Activated CD4-positive, alpha-beta T cell treated with anti-CD3 and anti-CD28 coated beads, Interleukin-2, amount 10 ng/mL, durations not matched to agents 7 days and 5 days (primary cell): ENCODE data around the gene TAS1R3. TPM values are rescaled to one million over a fixed set of nuclear protein-coding genes. Genes with fewer than 3 reads are reported as not detected.

Experiments
- CTCF ChIA-PET: fragments of 350-600 bp; sonication (Branson Sonifier 250); formaldehyde crosslinking; loops from one replicate; lab custom pipeline; 2021; ENCODE audit warnings: antibody characterized with exemption; lab: Charles Lee
- POLR2A ChIA-PET: fragments of 350-600 bp; sonication (Branson Sonifier 250); formaldehyde crosslinking; loops from one replicate; lab custom pipeline; 2021; ENCODE audit warnings: antibody characterized with exemption; lab: Charles Lee
- DNase-seq: peaks from one replicate; pipeline ENCODE4 v3.0.0-alpha.2; 2020
- H3K27ac Mint-ChIP-seq: one replicate; pipeline ENCODE4 v1.8.0; 2021; ENCODE audit warnings: mild to moderate bottlenecking, moderate library complexity, mixed read lengths
- H3K27me3 Mint-ChIP-seq: one replicate; pipeline ENCODE4 v1.8.0; 2021; ENCODE audit warnings: mixed read lengths
- H3K36me3 Mint-ChIP-seq: one replicate; pipeline ENCODE4 v1.8.0; 2021; ENCODE audit warnings: low read depth, mixed read lengths
- H3K4me1 Mint-ChIP-seq: one replicate; pipeline ENCODE4 v1.8.0; 2021; ENCODE audit warnings: mixed read lengths
- H3K4me3 Mint-ChIP-seq: one replicate; pipeline ENCODE4 v1.8.0; 2021; ENCODE audit warnings: mild to moderate bottlenecking, moderate library complexity, mixed read lengths
- H3K9me3 Mint-ChIP-seq: one replicate; pipeline ENCODE4 v1.8.0; 2021; ENCODE audit warnings: mixed read lengths
- total RNA-seq, 2 experiments: library from RNA; stranded (reverse); gene quantifications; one replicate each; pipeline ENCODE4 v1.2.3, GENCODE V29; 2021

TAS1R3 gene
- 1 to 10 TPM; 3.1 to 3.7 TPM for total RNA-seq

DNA sequence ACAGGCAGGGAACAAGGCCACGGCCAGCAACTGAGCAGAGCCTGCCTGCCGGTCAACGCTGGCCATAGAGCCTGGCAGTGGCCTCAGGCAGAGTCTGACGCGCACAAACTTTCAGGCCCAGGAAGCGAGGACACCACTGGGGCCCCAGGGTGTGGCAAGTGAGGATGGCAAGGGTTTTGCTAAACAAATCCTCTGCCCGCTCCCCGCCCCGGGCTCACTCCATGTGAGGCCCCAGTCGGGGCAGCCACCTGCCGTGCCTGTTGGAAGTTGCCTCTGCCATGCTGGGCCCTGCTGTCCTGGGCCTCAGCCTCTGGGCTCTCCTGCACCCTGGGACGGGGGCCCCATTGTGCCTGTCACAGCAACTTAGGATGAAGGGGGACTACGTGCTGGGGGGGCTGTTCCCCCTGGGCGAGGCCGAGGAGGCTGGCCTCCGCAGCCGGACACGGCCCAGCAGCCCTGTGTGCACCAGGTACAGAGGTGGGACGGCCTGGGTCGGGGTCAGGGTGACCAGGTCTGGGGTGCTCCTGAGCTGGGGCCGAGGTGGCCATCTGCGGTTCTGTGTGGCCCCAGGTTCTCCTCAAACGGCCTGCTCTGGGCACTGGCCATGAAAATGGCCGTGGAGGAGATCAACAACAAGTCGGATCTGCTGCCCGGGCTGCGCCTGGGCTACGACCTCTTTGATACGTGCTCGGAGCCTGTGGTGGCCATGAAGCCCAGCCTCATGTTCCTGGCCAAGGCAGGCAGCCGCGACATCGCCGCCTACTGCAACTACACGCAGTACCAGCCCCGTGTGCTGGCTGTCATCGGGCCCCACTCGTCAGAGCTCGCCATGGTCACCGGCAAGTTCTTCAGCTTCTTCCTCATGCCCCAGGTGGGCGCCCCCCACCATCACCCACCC lies at the start of gene TAS1R3:
TSS of gene TAS1R3 (plus strand) at position 213 of the 898 bp plus-strand sequence. CDS start at position 279, 66 bp downstream.
- no peak within 1 kb of the TSS for H3K4me3 Mint-ChIP-seq
- H3K36me3 Mint-ChIP-seq = peaks cover under 1% of the 10 kb centered on the region
- no peaks in the 10 kb centered on the region for H3K9me3 Mint-ChIP-seq
- no peak within 1 kb of the TSS for H3K27ac Mint-ChIP-seq
- ChIA-PET CTCF (no interaction called here), POLR2A (no interaction called here)
- DNase-seq = no peak
- H3K4me1 Mint-ChIP-seq = peaks cover 5% of the 10 kb centered on the region
- H3K27me3 Mint-ChIP-seq = no peaks in the 10 kb centered on the region

DNA sequence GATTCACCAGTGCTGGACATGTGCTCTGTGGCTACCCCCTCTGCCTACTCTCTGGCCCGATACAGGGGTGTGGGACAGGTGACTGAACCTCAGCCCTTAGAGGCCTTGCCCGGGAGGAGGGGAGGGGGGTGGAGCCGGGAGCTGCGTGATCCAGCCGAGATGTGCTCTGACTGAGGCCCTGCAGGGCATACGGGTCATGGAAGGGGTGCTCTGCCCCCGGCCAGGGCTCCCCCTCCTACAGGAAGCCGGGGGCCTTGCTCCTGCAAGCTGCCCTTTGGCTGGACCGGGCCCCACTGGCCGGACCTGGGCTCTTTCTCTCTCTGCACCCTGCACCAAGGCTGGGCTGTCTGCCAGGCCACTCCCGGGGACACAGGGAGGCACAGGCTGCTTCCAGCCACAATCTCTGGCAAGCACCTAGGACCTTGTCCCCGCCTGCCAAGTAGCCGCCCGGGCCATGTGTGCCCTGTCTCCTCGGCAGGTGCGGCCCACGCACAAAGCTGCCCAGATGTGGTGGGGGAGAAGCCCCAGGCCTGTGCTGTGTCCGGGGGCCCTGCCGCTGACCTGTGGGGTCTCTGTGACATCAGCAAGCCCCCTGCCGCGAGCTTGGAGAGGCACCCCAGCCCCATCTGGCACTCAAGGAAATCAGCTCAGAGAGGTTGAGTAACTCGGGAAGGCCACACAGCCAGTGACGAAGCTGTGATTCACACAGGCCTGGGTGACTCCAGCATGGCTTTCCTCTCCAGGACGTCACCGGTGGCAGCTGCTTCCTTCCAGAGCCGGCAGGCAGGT lies 49.4 kb upstream of the TAS1R3 start:
- H3K27ac Mint-ChIP-seq = no peak overlapping the region
- H3K4me3 Mint-ChIP-seq = no peak overlapping the region
- H3K36me3 Mint-ChIP-seq = no peaks in the 10 kb centered on the region
- CTCF ChIA-PET = interaction anchor here (0.6 to 2.5 kb wide), 3 partner anchors 8 to 284 kb away, joined by 3 to 6 read pairs (median 4); partner anchors contain the start of gene UBE2J2
- no peaks in the 10 kb centered on the region for H3K27me3 Mint-ChIP-seq
- POLR2A ChIA-PET = no interaction called here
- no peak for DNase-seq
- H3K9me3 Mint-ChIP-seq = no peaks in the 10 kb centered on the region
- no peaks in the 10 kb centered on the region for H3K4me1 Mint-ChIP-seq

DNA sequence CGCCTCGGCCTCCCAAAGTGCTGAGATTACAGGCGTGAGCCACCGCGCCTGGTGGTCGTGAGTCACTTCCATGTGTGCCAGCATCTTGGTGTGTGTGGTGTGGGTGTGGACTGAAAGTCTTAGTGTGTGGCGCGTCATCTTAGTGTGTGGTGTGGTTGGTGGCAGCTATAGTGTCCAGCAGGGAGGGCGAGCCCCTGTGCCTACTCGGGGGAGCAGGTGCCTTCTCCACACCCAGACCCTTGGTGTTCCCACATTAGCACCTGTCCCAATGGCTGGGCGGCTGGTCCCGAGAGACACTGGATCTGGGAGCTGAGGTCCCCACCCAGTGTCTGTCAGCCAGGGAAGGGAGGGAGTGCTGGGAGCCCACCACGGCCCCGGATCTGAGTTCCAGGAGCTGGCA lies 48.1 kb upstream of the TAS1R3 start:
- Mint-ChIP-seq H3K4me3 (no peak overlapping the region), H3K4me1 (no peaks in the 10 kb centered on the region), H3K27ac (no peak overlapping the region), H3K27me3 (no peaks in the 10 kb centered on the region), H3K36me3 (no peaks in the 10 kb centered on the region), H3K9me3 (no peaks in the 10 kb centered on the region)
- POLR2A ChIA-PET = no interaction called here
- DNase-seq = no peak
- CTCF ChIA-PET = interaction anchor here (0.5 to 2.5 kb wide), 3 partner anchors 9 to 658 kb away, joined by 3 to 6 read pairs (median 4); partner anchors contain the start of gene UBE2J2

DNA sequence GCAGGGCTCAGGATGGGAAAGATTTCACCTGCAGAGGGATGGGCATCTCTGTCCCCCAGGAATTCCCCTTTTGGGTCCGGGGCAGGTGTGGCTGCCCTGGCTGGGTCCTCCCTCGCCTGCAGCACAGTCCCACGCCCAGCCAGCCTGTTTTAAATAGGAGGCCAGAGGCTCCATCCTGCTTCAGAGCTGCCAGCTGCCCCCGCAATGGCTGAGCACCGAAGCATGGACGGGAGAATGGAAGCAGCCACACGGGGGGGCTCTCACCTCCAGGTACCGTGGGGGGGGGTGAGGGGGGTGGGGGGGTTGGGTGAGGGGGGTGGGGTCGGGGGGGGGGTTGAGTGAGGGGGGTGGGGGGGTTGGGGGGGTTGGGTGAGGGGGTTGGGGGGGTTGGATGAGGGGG lies 47.3 kb upstream of the TAS1R3 start:
- H3K9me3 Mint-ChIP-seq = no peaks in the 10 kb centered on the region
- CTCF ChIA-PET = no interaction called here

DNA sequence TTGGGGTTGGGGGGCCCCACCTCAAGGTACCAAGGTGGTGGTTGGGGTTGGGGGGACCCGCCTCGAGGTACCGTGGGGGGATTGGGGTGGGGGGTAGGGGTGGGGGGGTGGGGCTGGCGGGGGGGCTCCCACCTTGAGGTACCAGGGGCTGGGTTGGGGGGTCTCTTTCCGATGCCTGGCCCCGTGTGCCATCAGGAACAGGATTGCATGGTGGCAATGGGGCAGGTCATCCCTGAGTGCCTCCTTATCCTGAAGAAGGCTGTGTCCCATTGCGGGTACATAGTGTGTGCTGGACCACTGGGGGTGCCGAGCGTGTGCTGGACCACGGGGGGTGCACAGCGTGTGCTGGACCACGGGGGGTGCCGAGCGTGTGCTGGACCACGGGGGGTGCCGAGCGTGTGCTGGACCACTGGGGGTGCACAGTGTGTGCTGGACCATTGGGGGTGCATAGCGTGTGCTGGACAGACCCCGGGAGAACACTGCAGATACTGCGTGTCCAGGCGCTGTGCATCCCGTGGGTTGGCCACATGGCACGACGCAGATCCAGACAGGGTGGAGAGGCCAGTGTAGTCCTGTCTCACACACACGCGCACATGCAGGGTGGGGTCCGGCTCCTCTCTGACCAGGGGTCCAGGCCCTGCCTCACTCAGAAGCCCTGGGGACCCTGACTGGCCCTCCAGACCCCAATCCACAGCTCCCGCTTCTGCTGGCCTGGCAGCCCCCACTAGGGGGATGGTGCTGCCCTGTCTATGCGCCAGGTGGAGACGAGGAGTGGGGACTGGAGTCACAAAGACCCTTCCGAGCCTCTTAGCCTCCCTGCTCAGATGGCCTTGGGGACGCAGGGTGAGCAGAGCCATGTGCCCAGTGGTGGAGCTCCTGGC lies 46.6 kb upstream of the TAS1R3 start:
- no peaks in the 10 kb centered on the region for H3K27me3 Mint-ChIP-seq
- H3K27ac Mint-ChIP-seq = no peak overlapping the region
- no peaks in the 10 kb centered on the region for H3K9me3 Mint-ChIP-seq
- CTCF ChIA-PET = interaction anchor here (1.4 kb wide), 1 partner anchor 161 kb away, joined by 3 read pairs; no protein-coding TSS in a partner anchor
- H3K36me3 Mint-ChIP-seq = no peaks in the 10 kb centered on the region
- POLR2A ChIA-PET = no interaction called here
- H3K4me3 Mint-ChIP-seq = no peak overlapping the region
- DNase-seq = no peak
- no peaks in the 10 kb centered on the region for H3K4me1 Mint-ChIP-seq

More for the DNA sequence above, 47.3 kb upstream of the TAS1R3 start:
- H3K27ac Mint-ChIP-seq = no peak overlapping the region
- no peak for DNase-seq
- POLR2A ChIA-PET = no interaction called here
- H3K27me3 Mint-ChIP-seq = no peaks in the 10 kb centered on the region
- H3K4me3 Mint-ChIP-seq = no peak overlapping the region
- H3K4me1 Mint-ChIP-seq = no peaks in the 10 kb centered on the region
- H3K36me3 Mint-ChIP-seq = no peaks in the 10 kb centered on the region

DNA sequence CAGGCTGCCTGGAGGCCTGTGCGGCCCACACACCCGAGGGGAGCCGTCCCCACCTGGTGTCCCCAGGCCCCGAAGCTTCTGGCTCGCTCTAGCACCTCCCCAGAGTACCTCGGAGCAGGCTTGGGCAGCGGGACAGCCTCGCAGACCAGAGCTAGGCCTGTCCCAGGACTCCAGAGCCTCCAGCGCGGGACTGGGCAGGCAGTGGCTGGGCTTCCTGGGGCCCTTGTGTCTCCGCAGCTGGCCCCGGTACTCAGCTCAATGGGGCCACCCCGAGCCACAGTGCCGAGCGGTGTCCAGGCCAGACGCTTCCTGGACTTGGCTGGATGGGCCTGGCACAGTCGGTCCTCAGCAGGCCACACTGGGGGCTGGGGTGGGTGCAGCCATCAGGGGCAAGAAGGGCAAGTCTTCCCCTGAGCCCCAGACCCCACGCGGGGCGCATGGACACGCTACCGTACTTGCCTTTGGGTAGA lies 45.9 kb upstream of the TAS1R3 start:
- ChIA-PET POLR2A (no interaction called here), CTCF (interaction anchor here (0.7 to 1.4 kb wide), 4 partner anchors 45 to 226 kb away, joined by 3 to 4 read pairs (median 3); no protein-coding TSS in a partner anchor)
- H3K27me3 Mint-ChIP-seq = no peaks in the 10 kb centered on the region
- no peaks in the 10 kb centered on the region for H3K4me1 Mint-ChIP-seq
- no peak overlapping the region for H3K4me3 Mint-ChIP-seq
- H3K36me3 Mint-ChIP-seq = no peaks in the 10 kb centered on the region
- H3K9me3 Mint-ChIP-seq = no peaks in the 10 kb centered on the region
- DNase-seq = no peak
- no peak overlapping the region for H3K27ac Mint-ChIP-seq

DNA sequence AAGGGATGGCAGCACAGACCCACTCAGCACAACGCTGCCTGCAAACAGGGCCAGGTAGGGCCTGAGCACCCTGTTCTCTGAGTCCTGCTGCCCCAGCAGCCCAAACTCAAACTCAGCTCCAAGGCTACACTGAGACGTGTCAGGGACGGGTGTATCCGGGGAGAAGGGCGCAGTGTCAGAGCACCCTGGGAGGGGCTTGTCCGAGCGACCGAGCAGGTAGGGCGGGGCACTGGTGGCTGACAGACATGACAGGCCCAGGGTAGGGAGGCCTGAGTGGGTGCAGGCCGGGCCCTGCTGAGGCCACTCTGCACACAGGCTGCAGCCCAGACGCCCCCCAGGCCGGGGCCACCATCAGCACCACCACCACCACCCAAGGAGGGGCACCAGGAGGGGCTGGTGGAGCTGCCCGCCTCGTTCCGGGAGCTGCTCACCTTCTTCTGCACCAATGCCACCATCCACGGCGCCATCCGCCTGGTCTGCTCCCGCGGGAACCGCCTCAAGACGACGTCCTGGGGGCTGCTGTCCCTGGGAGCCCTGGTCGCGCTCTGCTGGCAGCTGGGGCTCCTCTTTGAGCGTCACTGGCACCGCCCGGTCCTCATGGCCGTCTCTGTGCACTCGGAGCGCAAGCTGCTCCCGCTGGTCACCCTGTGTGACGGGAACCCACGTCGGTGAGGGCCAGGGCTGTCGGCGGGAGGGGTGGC lies 45.3 kb upstream of the TAS1R3 start:
- DNase-seq = no peak
- ChIA-PET POLR2A (no interaction called here), CTCF (interaction anchor here (0.7 to 1.4 kb wide), 4 partner anchors 46 to 227 kb away, joined by 3 to 4 read pairs (median 3); no protein-coding TSS in a partner anchor)
- H3K27me3 Mint-ChIP-seq = no peaks in the 10 kb centered on the region
- H3K9me3 Mint-ChIP-seq = no peaks in the 10 kb centered on the region
- H3K4me3 Mint-ChIP-seq = no peak overlapping the region
- H3K36me3 Mint-ChIP-seq = no peaks in the 10 kb centered on the region
- H3K4me1 Mint-ChIP-seq = no peaks in the 10 kb centered on the region
- H3K27ac Mint-ChIP-seq = no peak overlapping the region

DNA sequence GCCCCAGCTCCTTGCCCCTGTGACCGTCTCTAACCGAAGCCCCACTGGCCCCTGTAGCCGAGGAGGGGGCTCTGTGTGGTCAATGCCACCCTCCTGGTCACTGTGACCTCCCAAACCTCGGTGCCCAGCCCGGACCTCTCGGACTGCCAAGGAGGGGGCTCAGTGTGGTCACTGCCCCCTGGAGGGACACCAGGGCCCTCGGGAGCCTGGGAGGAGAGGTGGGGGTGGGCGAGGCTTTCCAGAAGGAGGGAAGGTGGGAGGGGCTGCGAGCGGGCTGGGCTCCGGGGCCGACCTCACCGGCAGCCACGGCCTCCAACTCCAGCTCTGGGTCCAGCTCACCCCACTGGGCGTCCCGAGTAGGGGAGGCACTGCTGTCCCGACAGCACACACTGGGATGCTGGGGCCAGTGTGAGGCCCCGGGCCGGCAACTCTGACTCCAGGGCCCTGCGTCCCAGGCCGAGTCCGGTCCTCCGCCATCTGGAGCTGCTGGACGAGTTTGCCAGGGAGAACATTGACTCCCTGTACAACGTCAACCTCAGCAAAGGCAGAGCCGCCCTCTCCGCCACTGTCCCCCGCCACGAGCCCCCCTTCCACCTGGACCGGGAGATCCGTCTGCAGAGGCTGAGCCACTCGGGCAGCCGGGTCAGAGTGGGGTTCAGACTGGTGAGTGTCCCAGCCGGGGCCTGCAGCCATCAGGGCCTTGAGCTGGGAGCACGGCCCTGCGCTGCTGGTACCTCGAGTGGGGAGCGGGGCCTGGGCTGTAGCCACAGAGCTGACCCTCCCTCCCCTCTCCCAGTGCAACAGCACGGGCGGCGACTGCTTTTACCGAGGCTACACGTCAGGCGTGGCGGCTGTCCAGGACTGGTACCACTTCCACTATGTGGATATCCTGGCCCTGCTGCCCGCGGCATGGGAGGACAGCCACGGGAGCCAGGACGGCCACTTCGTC lies 44.5 kb upstream of the TAS1R3 start:
- Mint-ChIP-seq H3K4me3 (no peak overlapping the region), H3K27me3 (no peaks in the 10 kb centered on the region), H3K27ac (no peak overlapping the region), H3K4me1 (no peaks in the 10 kb centered on the region), H3K9me3 (no peaks in the 10 kb centered on the region), H3K36me3 (no peaks in the 10 kb centered on the region)
- ChIA-PET CTCF (interaction anchor here (0.6 to 1.8 kb wide), 4 partner anchors 164 to 1117 kb away, joined by 3 to 6 read pairs (median 4); no protein-coding TSS in a partner anchor), POLR2A (no interaction called here)
- no peak for DNase-seq

DNA sequence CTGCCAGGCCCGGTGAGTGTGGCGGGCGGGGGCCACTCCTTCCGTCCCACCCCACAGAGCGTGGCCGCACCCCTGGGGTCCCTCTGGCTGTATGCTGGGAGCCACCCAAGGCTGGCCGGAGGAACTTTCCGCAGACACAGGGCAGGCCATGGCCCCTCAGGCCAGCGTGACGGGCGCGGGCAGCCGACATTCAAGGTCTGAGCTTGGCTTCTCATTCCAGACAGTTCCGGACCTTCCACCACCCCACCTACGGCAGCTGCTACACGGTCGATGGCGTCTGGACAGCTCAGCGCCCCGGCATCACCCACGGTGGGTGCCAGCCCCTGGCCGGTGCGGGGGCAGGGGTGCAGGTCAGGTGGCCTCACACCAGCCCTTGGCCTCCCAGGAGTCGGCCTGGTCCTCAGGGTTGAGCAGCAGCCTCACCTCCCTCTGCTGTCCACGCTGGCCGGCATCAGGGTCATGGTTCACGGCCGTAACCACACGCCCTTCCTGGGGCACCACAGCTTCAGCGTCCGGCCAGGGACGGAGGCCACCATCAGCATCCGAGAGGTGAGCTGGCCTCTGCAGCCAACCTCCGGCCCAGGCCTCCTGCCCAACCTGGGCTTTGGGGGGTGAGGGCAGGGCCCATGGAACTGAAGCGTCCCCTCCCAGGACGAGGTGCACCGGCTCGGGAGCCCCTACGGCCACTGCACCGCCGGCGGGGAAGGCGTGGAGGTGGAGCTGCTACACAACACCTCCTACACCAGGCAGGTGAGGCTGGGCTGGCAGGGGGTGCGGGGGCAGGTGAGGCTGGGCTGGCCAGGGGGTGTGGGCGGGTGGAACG lies 43.6 kb upstream of the TAS1R3 start:
- H3K4me3 Mint-ChIP-seq = no peak overlapping the region
- no peaks in the 10 kb centered on the region for H3K36me3 Mint-ChIP-seq
- no peaks in the 10 kb centered on the region for H3K9me3 Mint-ChIP-seq
- no peak overlapping the region for H3K27ac Mint-ChIP-seq
- no peaks in the 10 kb centered on the region for H3K27me3 Mint-ChIP-seq
- ChIA-PET POLR2A (no interaction called here), CTCF (interaction anchor here (0.6 to 1.8 kb wide), 3 partner anchors 165 to 1116 kb away, joined by 3 to 6 read pairs (median 5); no protein-coding TSS in a partner anchor)
- no peaks in the 10 kb centered on the region for H3K4me1 Mint-ChIP-seq
- no peak for DNase-seq

DNA sequence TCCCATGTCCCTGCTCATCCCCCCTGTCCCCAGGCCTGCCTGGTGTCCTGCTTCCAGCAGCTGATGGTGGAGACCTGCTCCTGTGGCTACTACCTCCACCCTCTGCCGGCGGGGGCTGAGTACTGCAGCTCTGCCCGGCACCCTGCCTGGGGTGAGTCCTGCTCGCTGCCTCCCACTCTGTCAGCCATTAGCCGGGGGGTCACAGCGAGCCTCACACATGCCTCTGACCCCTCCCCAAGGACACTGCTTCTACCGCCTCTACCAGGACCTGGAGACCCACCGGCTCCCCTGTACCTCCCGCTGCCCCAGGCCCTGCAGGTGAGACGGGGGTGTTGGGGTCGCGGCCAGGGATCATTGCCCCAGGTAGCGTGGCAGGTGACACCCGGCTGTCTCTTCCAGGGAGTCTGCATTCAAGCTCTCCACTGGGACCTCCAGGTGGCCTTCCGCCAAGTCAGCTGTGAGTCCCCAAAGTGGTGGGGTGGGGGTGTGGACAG lies 40.8 kb upstream of the TAS1R3 start:
- POLR2A ChIA-PET = no interaction called here
- Mint-ChIP-seq H3K36me3 (peaks cover 3% of the 10 kb centered on the region), H3K27me3 (no peaks in the 10 kb centered on the region), H3K27ac (no peak overlapping the region), H3K4me3 (no peak overlapping the region), H3K9me3 (no peaks in the 10 kb centered on the region), H3K4me1 (no peaks in the 10 kb centered on the region)
- CTCF ChIA-PET = interaction anchor here (1.0 to 3.2 kb wide), 9 partner anchors 11 to 260 kb away, joined by 3 to 36 read pairs (median 5); partner anchors contain the start of gene TNFRSF4
- DNase-seq = peak; percentile 68
